ENCODE measurements around the gene PFKFB4. TPM values are rescaled to one million over a fixed set of nuclear protein-coding genes. Genes with fewer than 3 reads are reported as not detected.

The PFKFB4 gene
- total and polyA plus RNA-seq, 2 of the 8 experiments (the other 6 are each of a cell fraction or from before 2014, with no cell fraction given): 10.7 to 20.1 TPM

DNA sequence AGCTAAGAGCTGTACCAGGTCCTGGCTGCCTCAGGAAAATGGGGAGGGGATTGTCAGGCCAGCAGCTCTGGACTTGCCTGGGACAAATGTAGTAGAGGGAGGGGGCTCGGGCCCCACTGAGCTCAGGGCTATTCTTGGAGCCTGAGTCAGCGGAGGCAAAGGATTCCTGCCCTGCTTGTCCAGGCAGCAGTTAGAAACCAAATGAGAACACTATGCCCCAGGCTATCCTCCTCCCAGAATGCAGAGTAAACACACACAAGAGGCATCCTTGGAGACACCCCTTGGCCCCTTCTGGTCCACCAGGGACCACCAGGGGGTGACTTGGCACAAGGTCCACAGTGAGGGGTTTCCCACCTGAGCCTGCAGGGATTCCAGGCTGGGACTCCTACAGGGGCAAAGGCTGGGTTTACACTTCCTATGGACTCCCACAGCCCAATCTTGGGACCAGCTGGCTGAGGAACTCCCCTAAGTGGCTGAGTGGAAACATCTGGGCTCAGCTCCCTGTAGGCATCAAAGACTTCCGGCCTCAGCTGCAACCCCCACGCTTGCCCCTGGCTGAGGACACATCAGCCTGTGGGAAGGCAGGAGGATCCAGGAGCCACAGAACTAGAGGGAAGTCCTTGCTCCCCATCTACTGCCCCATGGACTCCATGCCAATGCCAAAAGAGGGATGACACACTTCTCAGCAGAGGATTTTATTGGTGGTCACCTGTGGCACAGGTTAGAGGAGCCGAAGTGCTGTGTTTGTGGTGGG, 41.9 kb upstream of the PFKFB4 start (continued):
- no peak for TF ChIP-seq POLR2AphosphoS5 (IDR thresholded peaks at IDR 0.05; ENCODE audit: low read depth, low read length)
- no peak for TF ChIP-seq CBX5 (IDR thresholded peaks at IDR 0.05; ENCODE audit: low read depth, low read length)
- no peak for TF ChIP-seq SIN3A (conservative IDR thresholded peaks at IDR 0.05 in 1 of 2, IDR thresholded peaks at IDR 0.05 in 1 of 2; ENCODE audit: low read depth in 1 of 2, low read length in 2 of 2)
- TF ChIP-seq, protein P1, sequence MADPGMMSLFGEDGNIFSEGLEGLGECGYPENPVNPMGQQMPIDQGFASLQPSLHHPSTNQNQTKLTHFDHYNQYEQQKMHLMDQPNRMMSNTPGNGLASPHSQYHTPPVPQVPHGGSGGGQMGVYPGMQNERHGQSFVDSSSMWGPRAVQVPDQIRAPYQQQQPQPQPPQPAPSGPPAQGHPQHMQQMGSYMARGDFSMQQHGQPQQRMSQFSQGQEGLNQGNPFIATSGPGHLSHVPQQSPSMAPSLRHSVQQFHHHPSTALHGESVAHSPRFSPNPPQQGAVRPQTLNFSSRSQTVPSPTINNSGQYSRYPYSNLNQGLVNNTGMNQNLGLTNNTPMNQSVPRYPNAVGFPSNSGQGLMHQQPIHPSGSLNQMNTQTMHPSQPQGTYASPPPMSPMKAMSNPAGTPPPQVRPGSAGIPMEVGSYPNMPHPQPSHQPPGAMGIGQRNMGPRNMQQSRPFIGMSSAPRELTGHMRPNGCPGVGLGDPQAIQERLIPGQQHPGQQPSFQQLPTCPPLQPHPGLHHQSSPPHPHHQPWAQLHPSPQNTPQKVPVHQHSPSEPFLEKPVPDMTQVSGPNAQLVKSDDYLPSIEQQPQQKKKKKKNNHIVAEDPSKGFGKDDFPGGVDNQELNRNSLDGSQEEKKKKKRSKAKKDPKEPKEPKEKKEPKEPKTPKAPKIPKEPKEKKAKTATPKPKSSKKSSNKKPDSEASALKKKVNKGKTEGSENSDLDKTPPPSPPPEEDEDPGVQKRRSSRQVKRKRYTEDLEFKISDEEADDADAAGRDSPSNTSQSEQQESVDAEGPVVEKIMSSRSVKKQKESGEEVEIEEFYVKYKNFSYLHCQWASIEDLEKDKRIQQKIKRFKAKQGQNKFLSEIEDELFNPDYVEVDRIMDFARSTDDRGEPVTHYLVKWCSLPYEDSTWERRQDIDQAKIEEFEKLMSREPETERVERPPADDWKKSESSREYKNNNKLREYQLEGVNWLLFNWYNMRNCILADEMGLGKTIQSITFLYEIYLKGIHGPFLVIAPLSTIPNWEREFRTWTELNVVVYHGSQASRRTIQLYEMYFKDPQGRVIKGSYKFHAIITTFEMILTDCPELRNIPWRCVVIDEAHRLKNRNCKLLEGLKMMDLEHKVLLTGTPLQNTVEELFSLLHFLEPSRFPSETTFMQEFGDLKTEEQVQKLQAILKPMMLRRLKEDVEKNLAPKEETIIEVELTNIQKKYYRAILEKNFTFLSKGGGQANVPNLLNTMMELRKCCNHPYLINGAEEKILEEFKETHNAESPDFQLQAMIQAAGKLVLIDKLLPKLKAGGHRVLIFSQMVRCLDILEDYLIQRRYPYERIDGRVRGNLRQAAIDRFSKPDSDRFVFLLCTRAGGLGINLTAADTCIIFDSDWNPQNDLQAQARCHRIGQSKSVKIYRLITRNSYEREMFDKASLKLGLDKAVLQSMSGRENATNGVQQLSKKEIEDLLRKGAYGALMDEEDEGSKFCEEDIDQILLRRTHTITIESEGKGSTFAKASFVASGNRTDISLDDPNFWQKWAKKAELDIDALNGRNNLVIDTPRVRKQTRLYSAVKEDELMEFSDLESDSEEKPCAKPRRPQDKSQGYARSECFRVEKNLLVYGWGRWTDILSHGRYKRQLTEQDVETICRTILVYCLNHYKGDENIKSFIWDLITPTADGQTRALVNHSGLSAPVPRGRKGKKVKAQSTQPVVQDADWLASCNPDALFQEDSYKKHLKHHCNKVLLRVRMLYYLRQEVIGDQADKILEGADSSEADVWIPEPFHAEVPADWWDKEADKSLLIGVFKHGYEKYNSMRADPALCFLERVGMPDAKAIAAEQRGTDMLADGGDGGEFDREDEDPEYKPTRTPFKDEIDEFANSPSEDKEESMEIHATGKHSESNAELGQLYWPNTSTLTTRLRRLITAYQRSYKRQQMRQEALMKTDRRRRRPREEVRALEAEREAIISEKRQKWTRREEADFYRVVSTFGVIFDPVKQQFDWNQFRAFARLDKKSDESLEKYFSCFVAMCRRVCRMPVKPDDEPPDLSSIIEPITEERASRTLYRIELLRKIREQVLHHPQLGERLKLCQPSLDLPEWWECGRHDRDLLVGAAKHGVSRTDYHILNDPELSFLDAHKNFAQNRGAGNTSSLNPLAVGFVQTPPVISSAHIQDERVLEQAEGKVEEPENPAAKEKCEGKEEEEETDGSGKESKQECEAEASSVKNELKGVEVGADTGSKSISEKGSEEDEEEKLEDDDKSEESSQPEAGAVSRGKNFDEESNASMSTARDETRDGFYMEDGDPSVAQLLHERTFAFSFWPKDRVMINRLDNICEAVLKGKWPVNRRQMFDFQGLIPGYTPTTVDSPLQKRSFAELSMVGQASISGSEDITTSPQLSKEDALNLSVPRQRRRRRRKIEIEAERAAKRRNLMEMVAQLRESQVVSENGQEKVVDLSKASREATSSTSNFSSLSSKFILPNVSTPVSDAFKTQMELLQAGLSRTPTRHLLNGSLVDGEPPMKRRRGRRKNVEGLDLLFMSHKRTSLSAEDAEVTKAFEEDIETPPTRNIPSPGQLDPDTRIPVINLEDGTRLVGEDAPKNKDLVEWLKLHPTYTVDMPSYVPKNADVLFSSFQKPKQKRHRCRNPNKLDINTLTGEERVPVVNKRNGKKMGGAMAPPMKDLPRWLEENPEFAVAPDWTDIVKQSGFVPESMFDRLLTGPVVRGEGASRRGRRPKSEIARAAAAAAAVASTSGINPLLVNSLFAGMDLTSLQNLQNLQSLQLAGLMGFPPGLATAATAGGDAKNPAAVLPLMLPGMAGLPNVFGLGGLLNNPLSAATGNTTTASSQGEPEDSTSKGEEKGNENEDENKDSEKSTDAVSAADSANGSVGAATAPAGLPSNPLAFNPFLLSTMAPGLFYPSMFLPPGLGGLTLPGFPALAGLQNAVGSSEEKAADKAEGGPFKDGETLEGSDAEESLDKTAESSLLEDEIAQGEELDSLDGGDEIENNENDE (IDR thresholded peaks at IDR 0.05; ENCODE audit: insufficient replicate concordance, low read length): no peak
- TF ChIP-seq SIX5 (IDR thresholded peaks at IDR 0.05; ENCODE audit: low read depth, low read length): no peak
- no peak for TF ChIP-seq CEBPB (IDR thresholded peaks at IDR 0.05; ENCODE audit: low read depth, low read length)
- TF ChIP-seq BRCA1 (IDR thresholded peaks at IDR 0.05; ENCODE audit: low read depth, low read length): no peak
- TF ChIP-seq HDAC6 (IDR thresholded peaks at IDR 0.05; ENCODE audit: low read depth, low read length): no peak
- no peak for TF ChIP-seq TEAD4 (IDR thresholded peaks at IDR 0.05; ENCODE audit: low read depth, low read length)
- no peak for TF ChIP-seq PHF8 (conservative IDR thresholded peaks at IDR 0.05; ENCODE audit: low read depth, low read length)

All from H1 (cell line).